A673 (cell line): ENCODE data around the gene RTBDN. TPM values are rescaled to one million over a fixed set of nuclear protein-coding genes. Genes with fewer than 3 reads are reported as not detected.

ENCODE experiments used
- BruUV-seq: library from RNA; stranded (reverse); fragments of 400-500 nt; replicated peaks from 2 replicates; lab custom pipeline; 2021; lab: Mats Ljungman, UMichigan
- CTCF ChIA-PET: fragments of 300-600 bp; sonication (Branson Sonifier 250); formaldehyde crosslinking; loops from one replicate; lab custom pipeline; 2022; ENCODE audit warnings: antibody characterized with exemption; lab: Charles Lee
- POLR2A ChIA-PET: fragments of 300-600 bp; sonication (Branson Sonifier 250); formaldehyde crosslinking; loops from one replicate; lab custom pipeline; 2022; ENCODE audit warnings: antibody characterized with exemption; ENCODE audit not compliant: low non-redundant PET; lab: Charles Lee
- DNase-seq: peaks from one replicate; pipeline ENCODE4 v3.0.0-alpha.2; 2015; ENCODE audit warnings: low spot score
- H3K27ac ChIP-seq: fragments of 200-600 bp; sonication (generic); 2 replicates; pipeline ENCODE4 v1.5.1; 2016; ENCODE audit warnings: mixed run types, low read depth, mild to moderate bottlenecking, mixed read lengths, antibody characterized with exemption, low read length; ENCODE audit not compliant: poor library complexity, severe bottlenecking
- H3K27me3 ChIP-seq: fragments of 200-600 bp; sonication (generic); replicated peaks from 2 replicates; pipeline ENCODE4 v1.6.1; 2017; ENCODE audit warnings: mixed run types, low read depth, mild to moderate bottlenecking, mixed read lengths, antibody characterized with exemption, low read length; ENCODE audit not compliant: insufficient read depth, poor library complexity
- H3K36me3 ChIP-seq: fragments of 200-600 bp; sonication (generic); 2 replicates; pipeline ENCODE4 v1.6.1; 2016; ENCODE audit warnings: mixed run types, mild to moderate bottlenecking, mixed read lengths, antibody characterized with exemption, low read length; ENCODE audit not compliant: insufficient read depth, poor library complexity, severe bottlenecking
- H3K4me1 ChIP-seq: fragments of 200-600 bp; sonication (generic); 2 replicates; pipeline ENCODE4 v1.6.1; 2017; ENCODE audit warnings: mixed run types, mild to moderate bottlenecking, mixed read lengths, antibody characterized with exemption, low read length; ENCODE audit not compliant: insufficient read depth, poor library complexity, severe bottlenecking
- H3K4me3 ChIP-seq: fragments of 200-600 bp; sonication (generic); 2 replicates; pipeline ENCODE4 v1.5.1; 2016; ENCODE audit warnings: low read depth, mixed run types, mild to moderate bottlenecking, mixed read lengths, low read length; ENCODE audit not compliant: poor library complexity, severe bottlenecking
- H3K9me3 ChIP-seq: fragments of 200-600 bp; sonication (generic); 2 replicates; pipeline ENCODE4 v1.6.1; 2016; ENCODE audit warnings: mixed run types, low read depth, mild to moderate bottlenecking, mixed read lengths, antibody characterized with exemption, low read length; ENCODE audit not compliant: poor library complexity, severe bottlenecking
- EZH2 ChIP-seq: fragments of 200-600 bp; sonication (generic); IDR thresholded peaks from 2 replicates; pipeline ENCODE4 v1.6.1; 2017; ENCODE audit warnings: borderline replicate concordance, low read depth, mild to moderate bottlenecking, mixed read lengths, antibody characterized with exemption, low read length; ENCODE audit not compliant: poor library complexity, severe bottlenecking
- intact Hi-C: fragments of 100-400 bp; cut with micrococcal nuclease; formaldehyde crosslinking; loops from one replicate; pipeline ENCODE4 v1.10.0; 2022; ENCODE audit not compliant: unreplicated experiment
- total RNA-seq: library from RNA; stranded (reverse); gene quantifications from 2 replicates; pipeline ENCODE4 v1.2.3, GENCODE V29; 2021
- TF ChIP-seq, protein P1 (sequence below): fragments of 300-800, 200-600 bp; sonication (generic); conservative IDR thresholded peaks from 2 replicates; pipeline ENCODE4 v1.5.1; 2017; ENCODE audit warnings: low read depth, mild to moderate bottlenecking, antibody characterized with exemption, low read length, moderate library complexity, mixed read lengths

The RTBDN gene
- total RNA-seq, 1 experiment from 2014 or later = not detected

DNA sequence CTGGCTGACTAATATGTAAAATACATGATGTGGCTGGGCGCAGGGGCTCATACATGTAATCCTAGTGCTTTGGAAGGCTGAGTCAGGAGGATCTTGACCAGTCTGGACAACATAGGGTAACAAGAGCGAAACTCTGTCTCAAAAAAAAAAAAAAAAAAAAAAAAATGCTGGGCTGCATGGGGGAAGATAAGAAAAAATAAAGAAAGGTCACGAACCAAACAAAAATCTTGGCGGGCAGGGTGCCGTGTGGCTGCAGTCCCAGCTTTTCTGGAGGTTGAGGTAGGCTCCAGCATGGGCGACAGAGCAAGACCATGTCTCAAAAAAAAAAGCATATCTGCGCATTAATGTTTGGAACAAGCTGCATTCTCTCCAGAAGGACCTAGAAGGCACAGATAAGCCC, 19.3 kb downstream of the RTBDN start:
- no peak for DNase-seq
- no peaks in the 10 kb centered on the region for H3K9me3 ChIP-seq
- no peaks in the 10 kb centered on the region for H3K27me3 ChIP-seq
- intact Hi-C loops = no loop called here
- ChIA-PET POLR2A (no interaction called here), CTCF (no interaction called here)
- H3K4me1 ChIP-seq = no peaks in the 10 kb centered on the region
- peaks cover 22% of the 10 kb centered on the region for H3K36me3 ChIP-seq
- no peak for TF ChIP-seq EZH2
- TF ChIP-seq, protein P1, sequence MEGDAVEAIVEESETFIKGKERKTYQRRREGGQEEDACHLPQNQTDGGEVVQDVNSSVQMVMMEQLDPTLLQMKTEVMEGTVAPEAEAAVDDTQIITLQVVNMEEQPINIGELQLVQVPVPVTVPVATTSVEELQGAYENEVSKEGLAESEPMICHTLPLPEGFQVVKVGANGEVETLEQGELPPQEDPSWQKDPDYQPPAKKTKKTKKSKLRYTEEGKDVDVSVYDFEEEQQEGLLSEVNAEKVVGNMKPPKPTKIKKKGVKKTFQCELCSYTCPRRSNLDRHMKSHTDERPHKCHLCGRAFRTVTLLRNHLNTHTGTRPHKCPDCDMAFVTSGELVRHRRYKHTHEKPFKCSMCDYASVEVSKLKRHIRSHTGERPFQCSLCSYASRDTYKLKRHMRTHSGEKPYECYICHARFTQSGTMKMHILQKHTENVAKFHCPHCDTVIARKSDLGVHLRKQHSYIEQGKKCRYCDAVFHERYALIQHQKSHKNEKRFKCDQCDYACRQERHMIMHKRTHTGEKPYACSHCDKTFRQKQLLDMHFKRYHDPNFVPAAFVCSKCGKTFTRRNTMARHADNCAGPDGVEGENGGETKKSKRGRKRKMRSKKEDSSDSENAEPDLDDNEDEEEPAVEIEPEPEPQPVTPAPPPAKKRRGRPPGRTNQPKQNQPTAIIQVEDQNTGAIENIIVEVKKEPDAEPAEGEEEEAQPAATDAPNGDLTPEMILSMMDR = no peak
- H3K27ac ChIP-seq = no peak overlapping the region
- no TSS peak for BruUV-seq
- no peak overlapping the region for H3K4me3 ChIP-seq

DNA sequence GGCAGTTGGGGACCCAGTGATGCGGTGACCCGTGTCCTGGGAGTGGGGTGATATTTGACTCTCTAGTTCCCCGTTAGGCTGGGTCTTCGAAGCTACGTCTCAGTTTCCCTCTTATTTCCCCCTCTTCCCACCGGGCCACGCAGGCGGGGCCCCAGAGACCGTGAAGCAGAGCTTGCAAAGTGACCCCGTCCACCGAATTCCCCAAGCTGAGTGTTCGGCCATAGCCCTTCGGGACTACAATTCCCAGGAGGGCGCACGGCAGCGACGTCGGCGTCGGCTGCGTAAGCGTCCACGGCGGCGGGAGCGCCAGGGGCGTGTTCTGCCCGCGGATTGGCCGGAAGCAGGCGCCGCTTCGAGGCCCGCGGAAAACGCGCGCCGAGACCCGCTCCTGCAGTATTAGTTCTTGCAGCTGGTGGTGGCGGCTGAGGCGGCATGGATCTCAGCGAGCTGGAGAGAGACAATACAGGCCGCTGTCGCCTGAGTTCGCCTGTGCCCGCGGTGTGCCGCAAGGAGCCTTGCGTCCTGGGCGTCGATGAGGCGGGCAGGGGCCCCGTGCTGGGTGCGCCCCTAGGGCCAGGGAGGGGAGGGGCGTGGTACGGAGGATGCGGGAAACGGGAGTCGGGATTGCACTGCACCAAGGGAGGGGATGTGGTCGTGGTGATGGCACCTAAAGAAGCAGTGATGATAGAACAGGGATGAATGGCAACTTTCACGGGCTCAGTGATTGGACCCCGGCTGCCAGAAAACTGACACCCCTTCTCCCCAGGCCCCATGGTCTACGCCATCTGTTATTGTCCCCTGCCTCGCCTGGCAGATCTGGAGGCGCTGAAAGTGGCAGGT, 27.9 kb downstream of the RTBDN start, which contains the start of gene RNASEH2A:
Gene RNASEH2A, plus strand, starts transcription at position 343 of the 840 bp plus-strand sequence. Its CDS starts 90 bp downstream, at position 433.
- intact Hi-C loops = no loop called here
- peak within 1 kb of the TSS; percentile 89 for H3K27ac ChIP-seq
- no TSS peak for BruUV-seq
- ChIA-PET CTCF (no interaction called here), POLR2A (no interaction called here)
- H3K4me1 ChIP-seq = peaks cover 9% of the 10 kb centered on the region
- H3K4me3 ChIP-seq = peak within 1 kb of the TSS; percentile 91
- no peaks in the 10 kb centered on the region for H3K27me3 ChIP-seq
- peaks cover 16% of the 10 kb centered on the region for H3K36me3 ChIP-seq
- DNase-seq = peak; percentile 97
- no peaks in the 10 kb centered on the region for H3K9me3 ChIP-seq
- TF ChIP-seq EZH2 = no peak
- TF ChIP-seq, protein P1 = no peak

DNA sequence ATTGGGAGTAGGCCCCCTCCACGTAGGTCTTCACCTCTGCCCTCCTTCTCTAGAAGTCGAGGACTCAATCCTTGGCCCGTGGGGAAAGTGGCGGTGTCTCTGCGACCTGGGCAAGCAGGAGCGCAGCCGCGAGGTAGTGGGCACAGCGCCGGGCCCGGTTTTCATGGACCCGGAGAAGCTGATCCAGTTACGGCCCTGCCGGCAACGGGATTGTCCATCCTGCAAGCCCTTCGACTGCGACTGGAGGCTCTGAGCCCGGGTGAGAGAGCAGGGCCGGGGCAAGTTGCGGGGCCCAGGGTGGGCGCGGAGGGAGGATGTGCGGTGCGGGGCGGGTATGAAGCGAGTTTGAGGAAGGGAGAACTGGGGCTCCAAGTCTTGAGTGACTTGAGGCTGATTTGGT, 30.3 kb downstream of the RTBDN start:
- Histone ChIP-seq H3K4me1 (peaks cover 18% of the 10 kb centered on the region), H3K4me3 (no peak overlapping the region), H3K9me3 (no peaks in the 10 kb centered on the region), H3K36me3 (peaks cover 16% of the 10 kb centered on the region), H3K27me3 (no peaks in the 10 kb centered on the region), H3K27ac (no peak overlapping the region)
- intact Hi-C loops = no loop called here
- CTCF ChIA-PET = no interaction called here
- POLR2A ChIA-PET = no interaction called here
- TF ChIP-seq, protein P1 = no peak
- TF ChIP-seq EZH2 = no peak
- no peak for DNase-seq
- BruUV-seq = no TSS peak
